Stimulated activated CD4-positive, alpha-beta T cell treated with anti-CD3 and anti-CD28 coated beads, Interleukin-2, amount 100 ng/mL, for 48 hours (primary cell): ENCODE data around the gene GSG1.
"Not testable (repeated sequence)": the region's sequence is repeated elsewhere in the genome, so short reads cannot be mapped to it uniquely, and the experiment has no call there.

Experiments
- DNase-seq, 2 donors: peaks; one replicate each; pipeline ENCODE4 v3.0.0-alpha.2; 2020

The GSG1 gene

DNA sequence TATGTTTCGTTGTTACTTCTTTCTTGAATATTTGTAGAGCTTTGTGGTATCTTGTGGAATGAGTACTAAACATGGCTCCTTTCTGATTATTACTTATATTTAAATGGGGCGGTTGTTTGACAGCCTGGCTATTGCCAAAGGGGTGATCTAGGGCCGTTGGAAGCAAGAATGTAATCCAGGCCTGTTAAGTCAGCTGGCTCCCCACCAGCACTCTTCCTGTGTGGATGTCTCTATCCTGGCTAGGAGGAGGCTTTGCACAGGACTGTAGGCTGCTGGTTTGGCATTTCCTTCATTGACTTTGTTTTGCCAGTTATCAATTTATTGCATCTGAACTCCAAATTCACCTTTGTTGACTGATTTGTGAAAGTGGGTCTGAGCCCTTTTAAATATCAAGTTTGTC is 53.7 kb downstream of the GSG1 start:
- DNase-seq = no peak

DNA sequence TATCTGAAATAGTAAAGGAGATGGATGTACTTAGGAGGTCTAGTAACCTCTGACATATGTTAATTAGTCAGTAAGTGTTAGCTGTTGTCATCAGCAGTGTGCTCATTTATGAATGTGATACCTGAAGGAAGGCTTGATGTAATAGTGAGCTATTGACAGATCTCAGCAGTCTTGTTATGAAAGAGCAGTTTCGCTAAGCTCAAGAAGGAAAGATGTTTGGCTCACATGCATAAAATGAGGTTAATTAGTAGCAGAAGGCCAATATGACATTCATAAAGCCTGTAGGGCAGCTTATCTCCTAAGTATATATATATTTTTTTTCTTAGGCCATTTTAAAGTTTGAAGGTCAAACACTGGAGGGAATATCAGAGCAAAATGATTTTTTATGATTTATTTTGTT is 56.5 kb downstream of the GSG1 start:
- DNase-seq = no peak

DNA sequence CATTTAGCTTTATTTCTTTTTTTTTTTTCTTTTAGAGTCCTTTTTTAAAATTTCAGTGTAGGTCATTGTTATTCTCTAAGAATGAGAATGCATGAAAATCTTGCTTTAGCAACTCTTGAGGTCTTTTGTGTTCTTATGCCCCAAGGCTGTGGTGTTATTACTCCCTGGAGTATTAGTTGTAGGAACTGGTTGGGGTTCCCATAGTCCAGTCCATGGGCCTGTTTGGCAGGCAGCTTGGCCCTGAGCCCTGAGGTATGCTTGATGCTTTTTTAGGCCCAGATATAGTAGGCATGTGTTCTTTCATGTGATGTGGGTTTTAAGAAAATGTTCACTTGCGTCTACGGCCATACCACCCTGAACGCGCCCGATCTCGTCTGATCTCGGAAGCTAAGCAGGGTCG is 57.7 kb downstream of the GSG1 start:
- DNase-seq = no peak

DNA sequence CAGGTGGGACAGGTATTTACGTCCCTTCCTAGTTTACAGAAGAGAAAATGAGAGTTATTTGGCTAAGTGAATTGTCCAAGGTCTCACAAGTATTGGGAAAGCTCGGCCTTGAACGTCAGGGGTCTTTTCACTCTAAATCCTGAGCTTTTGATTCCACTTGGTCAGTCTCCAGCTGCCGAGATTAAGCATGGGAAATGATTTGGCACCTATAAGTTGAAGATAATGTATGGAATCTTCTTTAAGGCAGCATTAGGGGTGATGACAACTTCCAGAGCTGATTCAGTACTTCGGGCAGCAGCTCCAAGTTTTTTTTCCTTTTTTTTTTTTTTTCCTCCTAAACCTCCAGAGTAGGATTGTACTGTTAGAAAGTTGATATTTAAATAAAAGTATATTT is 58.6 kb downstream of the GSG1 start:
- DNase-seq = no peak

DNA sequence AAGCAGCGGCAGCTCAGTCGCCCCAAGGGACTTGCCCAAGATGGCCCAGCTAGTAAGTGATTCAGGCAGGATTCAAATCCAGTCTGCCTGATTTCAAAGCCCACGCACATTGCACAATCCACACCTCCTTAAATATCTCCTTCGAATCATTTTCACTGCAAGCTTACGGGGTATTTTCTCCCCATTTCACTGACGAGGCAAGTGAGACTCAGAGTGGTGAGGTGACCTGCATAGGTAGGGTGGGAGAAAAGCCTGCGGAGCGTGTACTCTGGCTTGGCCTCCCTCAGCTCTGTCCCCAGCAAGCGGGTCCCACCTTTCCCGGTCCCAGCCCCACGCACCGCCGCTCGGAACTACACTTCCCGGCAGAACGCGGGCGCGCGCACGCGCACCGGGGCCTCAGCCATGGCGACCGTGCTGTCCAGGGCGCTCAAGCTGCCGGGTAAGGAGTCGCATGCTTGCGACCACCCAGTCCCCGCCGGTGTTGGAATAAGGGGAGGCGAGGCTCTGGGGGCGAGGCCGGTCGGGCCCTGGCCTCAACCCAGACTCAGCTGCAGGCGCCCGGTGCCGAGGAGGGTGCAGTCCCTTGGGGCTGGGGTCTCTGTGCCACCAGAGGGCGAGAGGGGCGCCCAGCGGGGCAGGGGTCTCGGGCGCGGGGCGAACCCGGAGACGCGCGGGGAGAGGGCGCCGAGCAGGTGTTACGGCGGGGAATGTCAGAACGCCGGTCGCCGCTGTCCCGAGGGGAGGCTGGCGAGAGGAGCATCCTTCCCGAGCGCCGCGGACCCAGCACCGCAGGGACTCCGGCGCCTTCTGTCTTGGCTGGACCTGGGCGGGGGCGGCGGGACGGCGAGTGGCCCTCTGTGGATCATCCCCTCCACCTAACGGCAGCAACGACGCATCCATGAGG is 59.2 kb downstream of the GSG1 start, which contains the start of gene FAM234B:
FAM234B (plus strand) TSS at position 380 of the 904 bp plus-strand sequence; CDS start at position 403, 23 bp downstream.
- peak; percentile 69 to 75 for DNase-seq

DNA sequence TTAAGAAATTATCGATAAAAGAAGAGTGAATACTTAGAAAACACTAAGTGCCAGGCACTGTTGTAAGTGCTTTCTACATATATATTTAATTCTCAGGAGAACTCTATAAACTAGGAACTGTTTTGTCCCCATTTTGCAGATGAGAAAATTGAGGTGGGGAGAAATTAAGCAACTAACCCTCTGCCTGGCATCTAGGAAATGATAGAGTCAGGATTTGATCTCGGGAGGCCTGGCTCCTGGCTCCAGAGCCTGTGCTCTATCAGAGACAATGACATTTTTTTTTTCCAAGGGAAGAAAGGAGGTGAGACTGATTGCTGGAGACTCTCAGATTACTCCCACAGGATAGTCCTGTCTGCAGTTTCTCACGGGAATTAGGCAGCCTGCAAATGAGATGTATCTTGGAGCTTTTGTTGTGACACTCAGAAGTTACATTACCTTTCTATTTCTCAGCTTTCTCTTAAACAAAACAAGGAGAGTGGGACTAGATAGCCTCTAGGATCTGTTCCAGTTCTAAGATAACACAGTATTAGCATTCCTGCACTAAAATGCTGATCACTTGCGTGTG is 60.7 kb downstream of the GSG1 start:
- no peak for DNase-seq

DNA sequence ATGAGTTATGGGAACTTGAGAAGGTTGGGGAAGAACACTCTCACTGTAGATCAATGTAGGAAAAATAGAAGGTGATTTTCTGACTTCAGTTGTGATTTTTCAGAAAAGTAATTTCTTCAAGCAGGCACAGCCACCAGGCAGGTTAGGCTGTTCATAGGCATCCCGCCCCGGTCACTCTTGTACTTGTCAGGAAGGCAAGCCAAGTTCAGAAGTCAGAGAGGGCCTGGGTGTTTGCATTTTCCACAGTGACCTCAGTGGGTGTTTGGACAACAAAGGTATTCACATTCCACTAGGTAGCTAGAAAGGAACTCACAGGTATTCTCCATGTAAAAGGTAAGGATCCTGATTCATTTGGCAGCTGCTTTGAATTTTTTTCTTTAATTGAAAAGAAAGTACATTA is 62.2 kb downstream of the GSG1 start:
- no peak for DNase-seq

DNA sequence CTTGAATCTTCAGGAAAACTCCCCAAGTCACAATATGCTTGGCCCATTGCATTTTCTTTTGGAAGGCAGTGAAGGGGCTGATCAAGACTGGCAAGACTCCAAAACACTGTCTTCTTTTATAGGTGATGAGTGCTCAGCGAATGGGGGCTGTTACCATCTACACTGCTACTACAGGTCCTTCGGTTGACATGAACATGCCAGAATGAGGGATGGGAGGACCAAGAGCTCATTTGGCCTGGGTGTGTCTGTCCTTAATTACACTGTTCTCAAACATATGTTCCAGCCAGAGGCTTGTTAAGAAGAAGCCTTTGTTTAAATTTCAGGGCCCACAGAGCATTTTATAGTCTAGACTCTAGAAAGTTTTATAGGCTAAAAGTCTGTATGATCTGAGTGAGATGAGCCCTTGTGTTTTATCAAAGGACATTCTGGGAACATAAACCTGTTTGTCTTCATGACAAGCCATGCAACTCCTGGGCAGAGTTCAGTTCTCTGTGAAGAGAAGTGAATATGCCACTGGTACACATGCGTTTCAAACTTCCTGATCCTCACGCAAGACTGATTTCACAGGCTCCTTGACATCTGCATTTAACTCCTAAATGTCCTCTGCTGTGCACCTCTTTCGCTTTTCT is 64.0 kb downstream of the GSG1 start:
- DNase-seq = no peak

DNA sequence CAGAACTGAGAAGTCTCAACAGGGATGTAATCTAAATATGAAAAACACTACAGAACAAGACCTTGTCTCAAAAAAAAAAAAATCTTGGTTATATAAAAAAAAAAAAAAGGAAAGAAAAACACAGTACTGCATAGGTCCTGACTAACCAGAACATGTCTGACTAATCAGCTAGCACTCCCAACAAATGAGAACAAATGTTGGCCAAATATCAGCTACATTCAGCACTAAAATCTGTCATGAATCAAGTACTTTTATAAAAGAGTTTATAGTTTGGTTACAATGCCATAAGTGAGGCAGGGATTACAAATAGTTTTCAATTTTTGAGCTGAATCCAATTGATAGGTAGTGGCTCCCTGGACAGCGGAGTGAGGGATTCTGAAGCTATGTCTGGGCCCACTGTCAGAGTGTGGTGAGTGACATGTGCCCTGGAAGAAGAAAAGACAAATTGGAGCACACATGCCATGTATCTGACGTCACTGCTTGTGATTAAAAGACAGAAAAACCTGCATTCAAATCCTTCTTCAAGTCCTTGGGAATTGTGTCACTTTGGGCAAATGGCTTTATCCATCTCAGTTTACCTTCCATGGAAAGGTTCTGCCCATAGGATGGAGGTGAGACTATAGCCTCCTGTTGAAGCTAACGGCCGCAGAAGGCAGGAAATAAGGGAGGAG is 64.8 kb downstream of the GSG1 start:
- no peak for DNase-seq

DNA sequence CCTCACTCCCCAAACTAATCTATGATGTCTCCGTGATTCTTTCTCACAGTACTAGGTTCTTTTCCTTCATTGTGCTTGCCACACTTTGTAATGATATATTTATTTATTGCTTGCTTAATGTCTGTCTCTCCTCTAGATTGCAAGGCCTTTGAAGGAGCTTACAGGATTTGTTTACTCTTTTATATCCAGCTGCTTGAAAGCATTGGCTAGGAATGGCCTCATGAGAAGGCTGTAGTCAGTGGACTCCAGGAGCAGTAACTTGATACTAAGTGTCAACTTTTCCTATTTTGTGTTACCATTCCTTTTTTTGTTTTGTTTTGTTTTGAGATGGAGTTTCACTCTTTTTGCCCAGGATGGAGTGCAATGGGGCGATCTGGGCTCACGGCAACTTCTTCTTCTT is 66.6 kb downstream of the GSG1 start:
- DNase-seq = no peak

DNA sequence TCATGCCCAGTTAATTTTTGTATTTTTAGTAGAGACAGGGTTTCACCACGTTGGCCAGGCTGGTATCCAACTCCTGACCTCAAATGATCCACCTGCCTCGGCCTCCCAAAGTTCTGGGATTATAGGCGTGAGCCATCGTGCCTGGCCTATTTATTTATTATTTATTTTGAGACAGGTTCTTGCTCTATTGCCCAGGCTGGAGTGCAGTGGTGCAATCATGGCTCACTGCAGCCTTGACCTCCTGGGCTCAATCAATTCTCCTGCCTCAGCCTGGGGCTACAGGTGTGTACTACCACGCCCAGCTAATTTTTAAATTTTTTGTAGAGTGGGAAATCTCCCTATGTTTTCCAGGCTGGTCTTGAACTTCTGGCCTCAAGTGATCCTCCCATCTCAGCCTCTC is 68.1 kb downstream of the GSG1 start:
- DNase-seq = not testable (repeated sequence)
